Heart left ventricle (tissue), 13 donors: ENCODE measurements around the gene TMEM174.

ENCODE experiments used
- POLR2A ChIP-seq, 2 donors: fragments of 450-650 bp; IDR thresholded peaks; one replicate each; pipeline ENCODE4 v1.6.1; 2017; ENCODE audit warnings: antibody characterized with exemption in 2 of 2, mild to moderate bottlenecking in 2 of 2, moderate library complexity in 2 of 2
- TF ChIP-seq, protein P1 (sequence below), 12 donors: fragments of 200-600 bp; sonication (generic) in 4 of 12; IDR thresholded peaks; one replicate each; pipeline versions ENCODE4 v1.5.0 to v1.8.0; 2018 to 2022; ENCODE audit warnings: antibody characterized with exemption in 12 of 12, mild to moderate bottlenecking in 5 of 12
- donor health status: ischemic (EF 13 %, LVEDD 7.1; RV severe dilation, severe dysfunction).
- donor health status: DM: no; HTN: yes; CAD: no.
- donor health status: DM: no; HTN: no; CAD: no.
- donor health status: ischemic (EF 25% LVEDD 6.9; RV normal size, moderate dysfunction).
- donor health status: ischemic (EF 25% LVEDD 5.7; RV mildly dilated, moderate dysfunction).
- donor health status: ischemic (EF 35%, LVEDD 5.7; RV mildly dilated, moderate dysfunction).
- donor health status: nonischemic (EF 11% LVEDD 7.7; RV severe dilation, severe dysfunction).
- donor health status: DM: yes; HTN: yes; CAD: no.
- donor health status: PGD.
- donor health status: ischemic (EF 29% LVEDD 5.4; RV normal size, mild dysfunction).
- donor health status: nonischemic (EF 23%, LVEDD 6.1; RV moderate dilation, normal function).

DNA sequence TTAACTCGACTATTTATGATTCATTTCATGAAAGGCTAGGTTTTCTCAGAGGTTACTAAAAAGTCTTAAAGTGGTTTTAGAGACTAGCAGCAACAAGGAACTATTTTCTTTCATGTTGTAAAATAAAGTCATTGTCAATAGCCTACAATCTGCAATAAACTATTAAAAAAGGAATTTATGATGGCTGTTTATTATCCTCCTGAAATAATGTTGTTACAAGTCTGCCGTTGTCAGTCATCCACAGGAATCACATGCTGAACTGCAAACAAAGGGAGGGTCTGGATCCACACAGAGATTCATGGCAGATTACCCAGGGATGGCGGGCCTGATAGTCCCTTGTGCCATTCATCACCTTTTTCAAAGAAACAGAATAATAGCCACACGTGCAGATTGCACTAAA is 49.2 kb downstream of the TMEM174 start:
- TF ChIP-seq, protein P1, sequence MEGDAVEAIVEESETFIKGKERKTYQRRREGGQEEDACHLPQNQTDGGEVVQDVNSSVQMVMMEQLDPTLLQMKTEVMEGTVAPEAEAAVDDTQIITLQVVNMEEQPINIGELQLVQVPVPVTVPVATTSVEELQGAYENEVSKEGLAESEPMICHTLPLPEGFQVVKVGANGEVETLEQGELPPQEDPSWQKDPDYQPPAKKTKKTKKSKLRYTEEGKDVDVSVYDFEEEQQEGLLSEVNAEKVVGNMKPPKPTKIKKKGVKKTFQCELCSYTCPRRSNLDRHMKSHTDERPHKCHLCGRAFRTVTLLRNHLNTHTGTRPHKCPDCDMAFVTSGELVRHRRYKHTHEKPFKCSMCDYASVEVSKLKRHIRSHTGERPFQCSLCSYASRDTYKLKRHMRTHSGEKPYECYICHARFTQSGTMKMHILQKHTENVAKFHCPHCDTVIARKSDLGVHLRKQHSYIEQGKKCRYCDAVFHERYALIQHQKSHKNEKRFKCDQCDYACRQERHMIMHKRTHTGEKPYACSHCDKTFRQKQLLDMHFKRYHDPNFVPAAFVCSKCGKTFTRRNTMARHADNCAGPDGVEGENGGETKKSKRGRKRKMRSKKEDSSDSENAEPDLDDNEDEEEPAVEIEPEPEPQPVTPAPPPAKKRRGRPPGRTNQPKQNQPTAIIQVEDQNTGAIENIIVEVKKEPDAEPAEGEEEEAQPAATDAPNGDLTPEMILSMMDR (IDR thresholded peaks at IDR 0.05) = no peak
- no peak for TF ChIP-seq POLR2A (IDR thresholded peaks at IDR 0.05)
